OCI-LY1 (cell line): Measurements from ENCODE around the gene DLAT.
A peak's percentile ranks its signal among the peaks of the same experiment; 100 is the strongest.

Source experiments
- H2AFZ ChIP-seq: fragments of 200-600 bp; sonication (generic), shearing (Covaris generic); 2 replicates; pipeline ENCODE4 v1.6.0; 2014; ENCODE audit warnings: antibody characterized with exemption, mild to moderate bottlenecking, low read length
- H3F3A ChIP-seq: fragments of 200-600 bp; sonication (generic), shearing (Covaris generic); 2 replicates; pipeline ENCODE4 v1.6.0; 2014; ENCODE audit warnings: mild to moderate bottlenecking, antibody characterized with exemption, low read length, moderate library complexity; ENCODE audit not compliant: insufficient read depth
- H3K27ac ChIP-seq: fragments of 200-600 bp; sonication (generic); 2 replicates; pipeline ENCODE4 v1.5.1; 2014; ENCODE audit warnings: low read length, mixed run types, mild to moderate bottlenecking, low read depth; ENCODE audit not compliant: poor library complexity, severe bottlenecking
- H3K27me3 ChIP-seq: fragments of 200-600 bp; sonication (generic); 2 replicates; pipeline ENCODE4 v1.6.0; 2014; ENCODE audit warnings: antibody characterized with exemption, mild to moderate bottlenecking, low read length, moderate library complexity; ENCODE audit not compliant: insufficient read depth
- H3K36me3 ChIP-seq: fragments of 200-600 bp; sonication (generic); 2 replicates; pipeline ENCODE4 v1.6.1; 2014; ENCODE audit warnings: mild to moderate bottlenecking, antibody characterized with exemption, low read length, moderate library complexity, mixed read lengths; ENCODE audit not compliant: insufficient read depth
- H3K4me1 ChIP-seq: fragments of 200-600 bp; sonication (generic); 2 replicates; pipeline ENCODE4 v1.5.1; 2014; ENCODE audit warnings: mild to moderate bottlenecking, low read length, moderate library complexity; ENCODE audit not compliant: insufficient read depth, severe bottlenecking
- H3K4me2 ChIP-seq: fragments of 200-600 bp; sonication (generic), shearing (Covaris generic); 2 replicates; pipeline ENCODE4 v1.6.1; 2014; ENCODE audit warnings: low read length
- H3K4me3 ChIP-seq: fragments of 200-600 bp; sonication (generic); 2 replicates; pipeline ENCODE4 v1.5.1; 2014; ENCODE audit warnings: low read length, low read depth, mild to moderate bottlenecking, mixed read lengths; ENCODE audit not compliant: poor library complexity, severe bottlenecking
- H3K79me2 ChIP-seq: fragments of 200-600 bp; shearing (Covaris generic); 2 replicates; pipeline ENCODE4 v1.6.1; 2016; ENCODE audit warnings: mixed run types, low read length, mixed read lengths; ENCODE audit not compliant: insufficient read depth
- H3K9ac ChIP-seq: fragments of 200-600 bp; sonication (generic), shearing (Covaris generic); 2 replicates; pipeline ENCODE4 v1.6.1; 2014; ENCODE audit warnings: mild to moderate bottlenecking, low read length, mixed read lengths
- H3K9me2 ChIP-seq: fragments of 200-600 bp; sonication (generic), shearing (Covaris generic); 2 replicates; pipeline ENCODE4 v1.6.1; 2014; ENCODE audit warnings: low read depth, mild to moderate bottlenecking, low read length, mixed read lengths
- H3K9me3 ChIP-seq: fragments of 200-600 bp; shearing (Covaris generic); 2 replicates; pipeline ENCODE4 v1.6.1; 2014; ENCODE audit warnings: low read length, mixed read lengths
- H4K20me1 ChIP-seq: fragments of 200-600 bp; sonication (generic), shearing (Covaris generic); 2 replicates; pipeline ENCODE4 v1.6.0; 2016; ENCODE audit warnings: mild to moderate bottlenecking, low read length; ENCODE audit not compliant: insufficient read depth
- EZH2 ChIP-seq: fragments of 200-600 bp; sonication (generic), shearing (Covaris generic); IDR thresholded peaks from 2 replicates; pipeline ENCODE4 v1.8.0; 2017; ENCODE audit warnings: borderline replicate concordance, mixed run types, mild to moderate bottlenecking, antibody characterized with exemption, low read length, moderate library complexity, mixed read lengths
- TF ChIP-seq, protein P1 (sequence below): fragments of 200-600 bp; sonication (generic), shearing (Covaris generic); IDR thresholded peaks from 2 replicates; pipeline ENCODE4 v1.5.1; 2017; ENCODE audit warnings: mild to moderate bottlenecking, antibody characterized with exemption, low read length, moderate library complexity, mixed read lengths

The DLAT gene

GRCh38 chr11:111981270-111981669 is 43.9 kb upstream of the DLAT start:
- no peaks in the 10 kb centered on the region for H3K79me2 ChIP-seq
- peaks cover 6% of the 10 kb centered on the region for H3K4me1 ChIP-seq
- no peak overlapping the region for H3K4me3 ChIP-seq
- TF ChIP-seq, protein P1, sequence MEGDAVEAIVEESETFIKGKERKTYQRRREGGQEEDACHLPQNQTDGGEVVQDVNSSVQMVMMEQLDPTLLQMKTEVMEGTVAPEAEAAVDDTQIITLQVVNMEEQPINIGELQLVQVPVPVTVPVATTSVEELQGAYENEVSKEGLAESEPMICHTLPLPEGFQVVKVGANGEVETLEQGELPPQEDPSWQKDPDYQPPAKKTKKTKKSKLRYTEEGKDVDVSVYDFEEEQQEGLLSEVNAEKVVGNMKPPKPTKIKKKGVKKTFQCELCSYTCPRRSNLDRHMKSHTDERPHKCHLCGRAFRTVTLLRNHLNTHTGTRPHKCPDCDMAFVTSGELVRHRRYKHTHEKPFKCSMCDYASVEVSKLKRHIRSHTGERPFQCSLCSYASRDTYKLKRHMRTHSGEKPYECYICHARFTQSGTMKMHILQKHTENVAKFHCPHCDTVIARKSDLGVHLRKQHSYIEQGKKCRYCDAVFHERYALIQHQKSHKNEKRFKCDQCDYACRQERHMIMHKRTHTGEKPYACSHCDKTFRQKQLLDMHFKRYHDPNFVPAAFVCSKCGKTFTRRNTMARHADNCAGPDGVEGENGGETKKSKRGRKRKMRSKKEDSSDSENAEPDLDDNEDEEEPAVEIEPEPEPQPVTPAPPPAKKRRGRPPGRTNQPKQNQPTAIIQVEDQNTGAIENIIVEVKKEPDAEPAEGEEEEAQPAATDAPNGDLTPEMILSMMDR, result no peak
- TF ChIP-seq EZH2, result no peak
- no peak overlapping the region for H3K9ac ChIP-seq
- no peak overlapping the region for H3K27ac ChIP-seq
- H3K27me3 ChIP-seq, result no peaks in the 10 kb centered on the region
- no peaks in the 10 kb centered on the region for H3K36me3 ChIP-seq
- H3F3A ChIP-seq, result no peaks in the 10 kb centered on the region
- H3K4me2 ChIP-seq, result no peak overlapping the region
- no peaks in the 10 kb centered on the region for H3K9me2 ChIP-seq
- no peaks in the 10 kb centered on the region for H3K9me3 ChIP-seq
- no peaks in the 10 kb centered on the region for H4K20me1 ChIP-seq
- H2AFZ ChIP-seq, result no peak overlapping the region

- H3K9ac ChIP-seq, result no peak overlapping the region
Measured at GRCh38 chr11:111982019-111982464, 43.2 kb upstream of the DLAT start.

DNA sequence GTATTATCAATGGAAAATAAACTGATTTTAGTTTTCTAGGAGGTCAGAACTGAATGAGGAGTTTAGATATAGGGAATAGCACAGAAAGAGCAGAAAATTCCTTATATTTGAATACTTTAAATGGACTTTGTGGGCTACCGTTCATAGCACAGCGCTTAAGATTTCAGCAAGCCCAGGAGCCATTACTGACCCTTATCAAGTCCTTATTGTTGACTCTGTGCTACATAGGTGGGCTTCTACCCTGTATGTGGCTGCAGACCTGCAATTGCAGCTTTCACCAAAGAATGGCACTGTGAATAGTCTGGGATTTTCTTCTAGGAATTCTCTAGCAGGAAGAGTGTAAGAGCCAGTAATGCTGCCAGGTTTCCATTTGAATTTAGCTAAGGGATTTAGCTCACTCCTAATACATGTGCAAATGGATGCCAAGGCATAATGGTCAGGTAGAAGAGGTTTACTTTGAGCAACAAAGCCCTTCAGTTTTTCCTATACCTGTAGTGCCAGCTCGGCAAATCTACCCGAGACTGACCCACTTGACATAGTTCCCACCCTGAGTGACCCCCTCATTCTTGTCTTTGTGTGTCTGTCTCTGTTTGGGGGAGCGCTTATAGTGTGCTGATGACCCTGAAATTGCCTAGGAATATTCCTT is 42.5 kb upstream of the DLAT start:
- Histone ChIP-seq H2AFZ (no peak overlapping the region), H3K4me2 (no peak overlapping the region), H3K4me3 (no peak overlapping the region), H3K4me1 (peaks cover under 1% of the 10 kb centered on the region), H4K20me1 (no peaks in the 10 kb centered on the region), H3K79me2 (no peaks in the 10 kb centered on the region), H3K36me3 (no peaks in the 10 kb centered on the region), H3K27ac (no peak overlapping the region), H3F3A (no peaks in the 10 kb centered on the region), H3K9me2 (no peaks in the 10 kb centered on the region), H3K9ac (no peak overlapping the region), H3K9me3 (no peaks in the 10 kb centered on the region), H3K27me3 (no peaks in the 10 kb centered on the region)
- TF ChIP-seq, protein P1, result no peak
- TF ChIP-seq EZH2, result no peak

More at GRCh38 chr11:111982019-111982464, 43.2 kb upstream of the DLAT start:
- Histone ChIP-seq H3F3A (no peaks in the 10 kb centered on the region), H3K27ac (no peak overlapping the region), H4K20me1 (no peaks in the 10 kb centered on the region), H3K4me3 (no peak overlapping the region), H3K4me1 (peaks cover 6% of the 10 kb centered on the region), H3K27me3 (no peaks in the 10 kb centered on the region), H3K36me3 (no peaks in the 10 kb centered on the region), H3K9me2 (no peaks in the 10 kb centered on the region), H3K4me2 (no peak overlapping the region), H3K79me2 (no peaks in the 10 kb centered on the region), H3K9me3 (no peaks in the 10 kb centered on the region), H2AFZ (no peak overlapping the region)
- no peak for TF ChIP-seq EZH2
- TF ChIP-seq, protein P1, result peak; percentile 97
